NCI-H2081 treated with DMSO at 0.1 percent for 48 hours (cell line): ENCODE data around the gene RAB1A.
"Not testable (repeated sequence)": the region's sequence is repeated elsewhere in the genome, so short reads cannot be mapped to it uniquely, and the experiment has no call there.

Experiments used
- DNase-seq: peaks from one replicate; lab custom pipeline; 2025; lab: John Stamatoyannopoulos, UW

The RAB1A gene

GRCh38 chr2:65134158-65134557 is 4.3 kb upstream of the RAB1A start:
- no peak for DNase-seq

- DNase-seq: no peak
Measured at GRCh38 chr2:65133626-65134025, 3.7 kb upstream of the RAB1A start.

- not testable (repeated sequence) for DNase-seq
Measured at GRCh38 chr2:65132930-65133329, 3.0 kb upstream of the RAB1A start.

DNA sequence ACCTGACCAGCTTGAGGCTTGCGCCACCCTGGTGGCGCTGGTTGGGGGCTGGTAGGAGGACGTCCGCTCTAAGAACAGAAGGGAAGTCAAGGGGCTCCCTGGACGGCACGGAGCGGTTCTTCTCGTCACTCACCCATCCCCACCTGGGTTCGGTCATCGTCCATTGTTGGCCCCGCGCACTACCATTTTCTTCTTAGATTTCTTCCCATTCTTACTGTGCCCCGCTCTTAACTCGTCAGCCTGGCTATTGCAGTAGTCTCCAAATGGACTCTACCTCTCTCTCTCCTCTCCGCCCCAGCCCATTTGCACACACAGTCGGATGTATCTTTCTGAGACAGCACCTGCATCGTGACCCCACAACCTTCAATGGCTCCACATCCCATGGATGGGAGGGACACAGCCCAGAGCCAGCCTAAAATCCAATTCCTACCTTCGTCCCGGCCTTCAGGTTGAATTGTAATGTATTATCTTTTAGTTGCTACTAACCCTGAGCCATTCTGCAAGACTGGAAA is 814 bp upstream of the RAB1A start:
- DNase-seq: no peak

- DNase-seq: no peak
Measured at GRCh38 chr2:65129286-65129825, 550 bp downstream of the RAB1A start.

GRCh38 chr2:65128297-65129190 is 1.4 kb downstream of the RAB1A start:
- no peak for DNase-seq

DNA sequence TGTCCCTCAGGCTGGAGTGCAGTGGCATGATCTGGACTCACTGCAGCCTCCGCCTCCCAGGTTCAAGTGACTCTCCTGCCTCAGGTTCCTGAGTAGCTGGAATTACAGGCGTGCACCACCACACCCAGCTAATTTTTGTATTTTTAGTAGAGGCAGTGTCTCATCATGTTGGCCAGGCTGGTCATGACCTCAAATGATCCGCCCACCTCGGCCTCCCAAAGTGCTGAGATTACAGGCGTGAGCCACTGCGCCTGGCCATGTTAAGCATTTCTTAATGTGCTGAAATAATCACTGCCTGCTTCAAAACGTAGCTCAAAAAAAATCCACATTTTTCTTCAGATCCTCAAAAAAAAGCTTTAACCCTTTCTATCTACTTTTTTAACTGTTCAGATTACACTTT is 4.4 kb downstream of the RAB1A start:
- not testable (repeated sequence) for DNase-seq

- no peak for DNase-seq
Measured at GRCh38 chr2:65122313-65122712, 7.6 kb downstream of the RAB1A start.

DNA sequence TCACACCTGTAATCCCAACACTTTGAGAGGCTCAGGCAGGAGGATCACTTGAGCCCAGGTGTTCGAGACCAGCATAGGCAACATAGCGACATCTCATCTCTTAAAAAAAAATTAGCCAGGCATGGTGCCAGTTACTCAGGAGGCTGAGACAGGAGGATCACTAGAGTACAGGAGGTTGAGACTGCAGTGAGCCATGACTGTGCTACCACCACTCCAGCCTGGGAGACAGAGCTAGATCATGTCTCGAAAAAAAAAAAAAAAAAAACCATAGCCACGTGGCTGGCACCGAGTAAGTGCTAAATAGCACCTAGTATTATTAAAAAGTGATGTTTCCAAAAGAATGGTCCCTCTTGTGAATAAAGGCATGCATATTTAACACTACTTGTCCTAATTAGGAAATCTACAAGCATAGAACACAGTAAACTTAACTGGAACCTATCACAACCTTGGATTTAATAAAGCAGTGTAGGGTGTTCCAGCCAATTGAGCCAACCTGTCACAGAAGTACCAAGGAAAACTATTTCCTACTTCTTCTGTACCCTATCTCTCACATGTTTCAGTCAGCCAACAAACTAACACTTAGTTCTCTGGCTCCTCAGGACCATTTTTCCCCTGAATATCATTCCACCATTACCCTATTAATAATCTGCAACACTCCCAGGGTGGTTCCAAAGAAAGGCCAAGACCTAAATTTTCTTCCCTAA is 8.8 kb downstream of the RAB1A start:
- DNase-seq: no peak

DNA sequence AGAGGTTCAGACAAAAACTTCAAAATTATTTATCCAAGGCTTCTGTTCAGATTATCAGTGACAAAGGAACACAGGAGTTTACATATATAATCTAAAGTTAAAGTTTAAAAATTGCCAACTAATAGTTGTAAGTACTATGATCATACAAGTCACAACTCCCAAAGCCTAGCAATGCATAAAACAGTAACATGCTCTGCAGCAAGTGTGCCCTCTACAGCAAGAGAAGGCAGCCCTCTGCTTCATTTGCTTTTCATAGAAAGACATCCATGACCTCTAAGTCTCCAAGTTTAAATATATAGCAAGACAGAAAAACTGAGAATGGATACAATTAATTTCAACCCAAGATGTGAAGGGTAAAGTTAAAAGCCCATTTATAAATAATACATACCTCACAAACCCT is 13.3 kb downstream of the RAB1A start:
- no peak for DNase-seq

- DNase-seq: no peak
Measured at GRCh38 chr2:65114921-65115320, 15.0 kb downstream of the RAB1A start.

- DNase-seq: no peak
Measured at GRCh38 chr2:65113816-65114215, 16.1 kb downstream of the RAB1A start.

DNA sequence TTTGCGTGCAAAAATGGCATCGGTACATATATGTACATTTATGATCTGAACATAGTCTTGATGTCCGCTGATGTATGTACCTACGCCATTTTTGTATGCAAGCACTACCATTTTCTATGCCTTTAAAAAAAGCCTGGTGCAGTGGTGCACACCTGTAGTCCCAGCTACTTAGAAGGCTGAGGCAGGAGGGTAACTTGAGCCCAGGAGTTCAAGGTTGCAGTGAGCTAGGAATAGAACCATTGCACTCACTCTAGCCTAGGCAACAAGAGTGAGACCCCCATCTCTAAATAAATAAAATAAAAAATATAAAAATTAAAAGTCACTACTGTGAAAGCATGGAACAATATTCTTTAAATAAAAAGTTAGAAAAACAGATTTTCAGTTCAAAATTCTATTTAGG is 16.7 kb downstream of the RAB1A start:
- DNase-seq: no peak

DNA sequence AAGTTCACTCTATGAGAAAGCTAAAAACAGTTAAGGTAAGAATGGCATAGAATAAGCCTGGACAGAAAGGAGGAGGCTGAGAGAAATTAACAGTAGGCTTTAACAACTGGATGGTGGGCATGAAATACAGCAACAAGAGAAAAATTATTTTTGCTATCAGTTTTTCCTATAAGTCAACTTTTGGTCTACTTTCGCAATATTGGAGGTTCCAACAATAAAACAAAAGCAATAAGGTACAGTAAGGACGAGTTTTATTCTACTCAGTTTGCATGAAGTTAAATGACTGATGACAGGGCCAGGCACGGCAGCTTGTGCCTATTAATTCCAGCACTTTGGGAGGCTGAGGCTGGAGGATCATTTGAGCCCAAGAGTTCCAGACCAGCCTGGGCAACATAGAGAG is 17.3 kb downstream of the RAB1A start:
- DNase-seq: no peak

DNA sequence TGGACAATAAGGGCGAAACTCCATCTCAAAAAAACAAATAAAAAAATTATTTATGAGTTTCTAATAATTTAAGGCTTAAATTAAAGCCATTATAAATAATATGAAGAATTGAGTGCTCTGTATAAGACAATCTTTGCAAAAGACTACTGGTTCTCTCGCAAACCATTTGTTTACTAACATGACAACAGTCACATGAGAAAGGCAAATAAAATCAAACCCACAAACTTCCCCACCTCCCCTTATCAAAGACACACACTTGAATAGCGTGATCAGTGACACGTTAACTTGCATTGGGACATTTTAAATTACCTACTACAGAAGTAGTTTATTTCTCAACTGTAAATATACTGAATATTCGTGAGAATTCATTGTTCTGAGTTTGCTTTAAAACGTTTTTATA is 21.1 kb downstream of the RAB1A start:
- DNase-seq: no peak

- no peak for DNase-seq
Measured at GRCh38 chr2:65107530-65107929, 22.4 kb downstream of the RAB1A start.

DNA sequence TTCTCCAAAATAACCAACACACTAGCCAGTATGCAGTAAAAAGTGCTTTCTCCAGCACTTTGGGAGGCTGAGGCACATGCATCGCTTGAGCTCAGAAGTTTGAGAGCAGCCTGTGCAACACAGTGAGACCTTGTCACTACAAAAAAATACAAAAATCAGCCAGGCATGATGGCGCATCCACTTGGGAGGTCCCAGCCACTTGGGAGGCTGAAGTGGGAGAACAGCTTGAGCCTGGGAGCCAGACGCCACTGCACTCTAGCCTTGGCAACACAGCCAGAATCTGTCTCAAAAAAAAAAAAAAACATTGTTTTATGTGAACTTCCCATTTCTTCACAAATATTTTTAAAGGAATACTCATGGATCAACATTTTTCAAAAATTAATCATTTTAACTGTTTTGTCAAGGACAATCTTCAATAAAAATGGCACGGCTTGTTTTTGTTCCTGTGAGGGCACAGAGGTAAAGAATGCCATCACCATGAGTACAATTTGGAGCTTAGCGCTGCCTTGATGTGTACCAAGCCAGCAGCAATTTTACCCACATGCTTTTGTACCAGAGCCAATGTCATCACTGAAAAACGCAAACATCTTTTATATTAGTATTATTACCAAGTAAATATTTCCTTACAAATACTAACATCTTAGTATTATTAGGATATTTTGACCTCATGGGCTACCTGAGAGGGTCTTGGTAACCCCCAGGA is 26.7 kb downstream of the RAB1A start:
- DNase-seq: no peak

DNA sequence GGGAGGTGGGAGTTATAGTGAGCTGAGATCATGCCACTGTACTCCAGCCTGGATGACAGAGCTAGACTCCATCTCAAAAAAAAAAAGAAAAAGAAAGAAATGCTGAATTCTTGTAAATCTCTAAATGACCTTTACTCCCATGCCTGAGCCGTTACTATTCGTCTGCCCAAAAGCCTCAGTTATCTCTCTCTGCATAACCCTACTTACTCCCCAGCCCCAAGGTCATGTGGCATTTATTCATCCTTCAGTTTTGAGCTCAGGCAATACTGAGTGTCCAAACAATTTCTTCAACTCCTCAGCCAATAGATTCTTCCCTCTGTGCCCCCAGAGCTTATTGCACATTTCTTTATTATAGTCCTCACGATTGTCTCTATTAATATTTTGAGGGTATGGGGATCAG is 28.8 kb downstream of the RAB1A start:
- no peak for DNase-seq

GRCh38 chr2:65098741-65099140 is 31.2 kb downstream of the RAB1A start:
- DNase-seq: no peak

DNA sequence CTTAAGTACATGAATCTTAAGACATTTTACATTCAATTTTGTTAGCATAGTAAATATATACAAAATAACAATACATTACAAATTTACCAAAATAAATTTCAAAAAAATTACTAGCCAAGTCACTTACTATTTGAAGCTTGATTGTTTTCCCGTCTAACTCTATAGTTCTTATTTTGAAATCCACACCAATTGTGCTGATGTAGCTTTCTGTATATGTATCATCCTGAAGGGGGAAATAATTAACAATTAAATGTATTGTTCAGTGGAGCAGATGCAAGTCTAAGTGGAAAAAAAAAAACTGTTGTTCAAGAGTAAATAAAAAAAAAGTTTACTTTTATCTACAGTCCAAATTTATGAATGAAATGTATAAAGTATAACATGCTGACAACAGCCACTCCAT is 32.1 kb downstream of the RAB1A start:
- no peak for DNase-seq

GRCh38 chr2:65096948-65097347 is 33.0 kb downstream of the RAB1A start:
- no peak for DNase-seq

- DNase-seq: no peak
Measured at GRCh38 chr2:65093211-65093610, 36.7 kb downstream of the RAB1A start.
